ENCODE data around the gene ANKS1B. TPM values are rescaled to one million over a fixed set of nuclear protein-coding genes. Genes with fewer than 3 reads are reported as not detected.

ANKS1B gene
- total and polyA plus RNA-seq, 2 of the 4 experiments (the other 2 are of a cell fraction), result 0.17 to 0.18 TPM

DNA sequence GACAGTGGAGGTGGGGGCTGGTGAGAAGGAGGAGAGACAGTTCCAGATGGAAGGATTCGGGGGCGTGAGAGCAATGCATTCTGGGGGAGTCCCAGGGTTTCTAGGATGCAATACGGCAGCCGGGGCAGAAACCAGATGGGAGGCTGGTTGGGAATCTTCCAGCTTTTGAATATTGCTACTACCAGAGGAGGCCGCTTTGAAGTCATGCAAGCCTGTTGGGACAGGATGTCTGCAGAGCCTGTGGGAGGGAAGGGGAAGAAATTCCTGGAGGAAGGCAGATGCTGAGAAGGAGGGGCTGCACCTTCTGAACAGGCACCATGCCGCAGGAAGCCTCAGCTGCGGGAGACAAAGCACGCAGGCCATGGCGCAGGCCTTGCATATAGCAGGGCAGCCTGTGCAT, 1234.2 kb downstream of the ANKS1B start:
- Histone ChIP-seq H3K27me3 (ENCODE audit: control insufficient read depth, insufficient read depth, low read length) (peaks cover 8% of the 10 kb centered on the region), H2BK120ac (ENCODE audit: low read depth, low read length) (no peak overlapping the region), H4K8ac (ENCODE audit: low read depth in 2 of 2, low read length in 2 of 2) (no peak overlapping the region), H2AFZ (replicated peaks; ENCODE audit: low read length, poor library complexity) (peak overlapping the region; percentile 37), H3K27ac (ENCODE audit: insufficient read depth, low read length) (no peak overlapping the region), H3K56ac (ENCODE audit: extremely low read depth, insufficient read depth, low read length) (no peak overlapping the region), H2BK20ac (ENCODE audit: low read depth, low read length) (no peak overlapping the region), H3K4me3 (ENCODE audit: insufficient read depth, low read depth, low read length) (no peak overlapping the region), H2BK15ac (ENCODE audit: low read depth, low read length) (no peak overlapping the region), H3K14ac (replicated peaks; ENCODE audit: low read depth, low read length) (no peak overlapping the region), H3K23ac (ENCODE audit: low read depth, low read length) (no peak overlapping the region), H3K18ac (ENCODE audit: low read depth, low read length) (no peak overlapping the region), H3K4me1 (ENCODE audit: control insufficient read depth, insufficient read depth, low read length) (peaks cover 2% of the 10 kb centered on the region), H3K4me2 (ENCODE audit: low read depth, low read length) (no peak overlapping the region), H3K9me1 (ENCODE audit: insufficient read depth, low read length) (peaks cover 8% of the 10 kb centered on the region; the same call in 1 of the 2 replicates), H3K36me3 (ENCODE audit: control insufficient read depth, insufficient read depth, low read length) (no peaks in the 10 kb centered on the region), H3K4ac (ENCODE audit: low read depth, low read length) (no peak overlapping the region; the same call in 1 of the 2 replicates), H3K79me1 (ENCODE audit: low read depth in 1 of 2, low read length in 2 of 2) (no peaks in the 10 kb centered on the region), H4K5ac (ENCODE audit: low read depth, low read length) (no peak overlapping the region), H4K20me1 (ENCODE audit: insufficient read depth, low read length) (no peaks in the 10 kb centered on the region), H4K91ac (ENCODE audit: insufficient read depth, low read depth, low read length) (no peak overlapping the region), H2AK5ac (ENCODE audit: low read depth, low read length) (no peak overlapping the region), H2BK5ac (ENCODE audit: low read depth, low read length, poor library complexity, severe bottlenecking) (no peak overlapping the region), H3K9me3 (ENCODE audit: control insufficient read depth, insufficient read depth, low read length) (no peaks in the 10 kb centered on the region), H3K9ac (ENCODE audit: low read depth, low read length) (no peak overlapping the region), H2AK9ac (replicated peaks; ENCODE audit: low read depth, low read length, poor library complexity) (no peak overlapping the region)
- ChIA-PET POLR2A (ENCODE audit: unreplicated experiment) (no interaction called here), CTCF (interaction anchor here (0.6 kb wide), 1 partner anchor 981 kb away, joined by 3 read pairs; no protein-coding TSS in a partner anchor)
- 46% methylated on average over 4 of the region's 9 CpGs; no CpG with 5 or more reads in 1 of the 2 experiments for WGBS, 2 experiments (ENCODE audit: extremely low coverage in 2 of 2, insufficient read length in 1 of 2)
- in situ Hi-C loops (cut with MboI; ENCODE audit: low sequenced_read_pairs), result no loop called here
- BruUV-seq (replicated peaks), result no TSS peak
- DNase-seq (peak; percentile 13), ATAC-seq (ENCODE audit: low read depth) (no peak)
- intact Hi-C loops (cut with micrococcal nuclease), result no loop called here
- dilution Hi-C loops (cut with HindIII; ENCODE audit: low sequenced_read_pairs, unreplicated experiment), result no loop called here
- TF ChIP-seq FOS (IDR thresholded peaks at IDR 0.05; ENCODE audit: low read depth, low read length), result no peak
- no peak for TF ChIP-seq CHD1 (IDR thresholded peaks at IDR 0.05; ENCODE audit: low read depth, low read length)
- TF ChIP-seq, protein P1, sequence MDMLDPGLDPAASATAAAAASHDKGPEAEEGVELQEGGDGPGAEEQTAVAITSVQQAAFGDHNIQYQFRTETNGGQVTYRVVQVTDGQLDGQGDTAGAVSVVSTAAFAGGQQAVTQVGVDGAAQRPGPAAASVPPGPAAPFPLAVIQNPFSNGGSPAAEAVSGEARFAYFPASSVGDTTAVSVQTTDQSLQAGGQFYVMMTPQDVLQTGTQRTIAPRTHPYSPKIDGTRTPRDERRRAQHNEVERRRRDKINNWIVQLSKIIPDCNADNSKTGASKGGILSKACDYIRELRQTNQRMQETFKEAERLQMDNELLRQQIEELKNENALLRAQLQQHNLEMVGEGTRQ (IDR thresholded peaks at IDR 0.05; ENCODE audit: low read depth, low read length), result no peak
- no peak for TF ChIP-seq RCOR1 (IDR thresholded peaks at IDR 0.05; ENCODE audit: insufficient replicate concordance, low read length)
- no peak for TF ChIP-seq BHLHE40 (IDR thresholded peaks at IDR 0.05; ENCODE audit: low read depth, low read length)
- TF ChIP-seq CEBPB (IDR thresholded peaks at IDR 0.05; ENCODE audit: low read depth, low read length), result no peak

Measured in IMR-90 (cell line).